Putamen (tissue), 1 donor: ENCODE results near the gene HOXD4.

ENCODE experiments used
- DNase-seq: peaks from one replicate; pipeline ENCODE4 v3.0.0-alpha.2; 2016; ENCODE audit warnings: low spot score

The HOXD4 gene

DNA sequence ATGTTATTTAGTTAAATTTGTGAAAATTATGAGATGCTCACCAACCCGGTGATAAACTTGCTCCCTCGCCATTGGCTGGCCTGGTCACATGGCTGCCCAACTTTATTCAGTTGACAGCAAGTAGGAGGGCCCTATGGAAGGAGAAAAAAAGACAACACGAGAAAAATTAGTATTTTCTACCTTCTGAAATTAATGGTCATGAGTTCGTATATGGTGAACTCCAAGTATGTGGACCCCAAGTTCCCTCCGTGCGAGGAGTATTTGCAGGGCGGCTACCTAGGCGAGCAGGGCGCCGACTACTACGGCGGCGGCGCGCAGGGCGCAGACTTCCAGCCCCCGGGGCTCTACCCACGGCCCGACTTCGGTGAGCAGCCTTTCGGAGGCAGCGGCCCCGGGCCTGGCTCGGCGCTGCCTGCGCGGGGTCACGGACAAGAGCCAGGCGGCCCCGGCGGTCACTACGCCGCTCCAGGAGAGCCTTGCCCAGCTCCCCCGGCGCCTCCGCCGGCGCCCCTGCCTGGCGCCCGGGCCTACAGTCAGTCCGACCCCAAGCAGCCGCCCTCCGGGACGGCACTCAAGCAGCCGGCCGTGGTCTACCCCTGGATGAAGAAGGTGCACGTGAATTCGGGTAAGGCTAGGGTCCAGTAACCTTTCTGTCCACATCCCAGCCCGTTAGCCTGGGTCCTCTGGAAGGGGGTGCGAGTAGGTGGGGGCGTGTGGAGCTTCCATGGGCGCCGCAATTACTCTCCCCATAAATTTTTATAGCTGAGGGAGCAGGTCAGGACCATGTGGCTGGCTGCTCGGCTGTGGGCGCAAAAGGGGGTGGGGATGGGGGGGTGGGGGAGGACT, at the start of gene HOXD4:
TSS of gene HOXD4 (plus strand) at position 109 of the 846 bp plus-strand sequence. CDS start at position 193, 84 bp downstream.
- DNase-seq = no peak

DNA sequence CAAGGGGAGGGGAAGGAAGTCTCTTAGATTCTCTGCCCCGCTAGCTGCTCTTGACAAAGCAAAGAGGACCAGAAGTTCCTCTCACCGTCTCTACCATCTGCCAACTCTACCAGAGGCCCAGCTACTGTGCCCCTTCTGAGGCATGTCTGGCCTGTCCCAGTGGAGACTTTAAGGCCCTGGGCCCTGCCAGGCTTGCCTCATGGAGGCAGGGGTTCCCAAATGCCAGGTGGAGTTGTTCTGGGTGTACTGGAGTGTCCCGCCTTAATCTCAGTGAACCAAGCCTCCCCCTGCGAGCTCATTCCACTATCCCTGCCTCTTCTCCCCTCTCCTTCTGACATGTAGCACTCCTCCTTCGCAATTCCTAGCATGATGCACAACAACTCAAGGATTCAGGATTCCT, 49.5 kb upstream of the HOXD4 start:
- no peak for DNase-seq

DNA sequence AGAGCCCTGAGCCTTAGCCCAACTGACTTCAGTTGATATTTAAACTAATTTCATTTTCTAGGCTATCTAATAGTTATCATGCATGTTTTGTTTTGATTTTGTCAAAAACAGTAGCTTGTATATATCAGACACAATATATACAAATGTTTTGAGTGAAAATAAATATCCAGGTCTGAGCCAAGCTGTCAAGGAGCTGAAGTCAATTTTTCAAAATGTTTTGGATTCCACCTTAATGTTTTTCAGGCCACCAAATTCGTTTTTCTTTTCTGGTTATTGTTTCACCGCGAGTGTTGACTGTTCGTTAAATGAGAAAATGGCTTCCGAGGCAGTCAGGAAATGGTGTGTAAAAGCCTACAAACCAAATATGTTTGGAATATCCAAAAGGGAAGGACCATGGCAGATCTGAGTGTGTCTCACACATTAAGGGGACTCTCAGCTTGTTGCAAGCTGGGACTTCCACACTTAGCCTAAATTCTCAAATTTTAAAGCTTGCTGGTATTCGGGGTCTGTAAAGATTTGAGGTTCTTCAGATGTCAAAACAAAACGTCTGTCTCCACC, 49.0 kb upstream of the HOXD4 start:
- DNase-seq = no peak

DNA sequence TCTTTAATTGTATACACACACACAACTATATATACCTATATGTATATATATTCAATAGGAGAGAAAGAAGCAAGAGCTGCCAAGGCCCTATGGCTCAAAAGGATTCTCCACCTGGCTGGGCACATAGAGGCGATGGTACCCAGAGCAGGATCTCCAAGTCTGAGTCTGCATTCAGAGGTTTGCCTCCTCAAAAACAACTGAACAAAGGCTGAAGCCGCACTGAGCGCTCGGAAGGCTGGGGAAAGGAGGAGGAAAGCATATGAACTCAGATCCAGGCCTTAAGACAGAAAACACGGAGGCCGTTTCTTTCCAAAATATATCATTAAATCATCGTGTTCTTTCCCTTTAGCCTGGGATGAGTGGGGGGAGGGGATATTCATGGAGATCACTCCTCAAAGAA, 48.2 kb upstream of the HOXD4 start:
- no peak for DNase-seq

DNA sequence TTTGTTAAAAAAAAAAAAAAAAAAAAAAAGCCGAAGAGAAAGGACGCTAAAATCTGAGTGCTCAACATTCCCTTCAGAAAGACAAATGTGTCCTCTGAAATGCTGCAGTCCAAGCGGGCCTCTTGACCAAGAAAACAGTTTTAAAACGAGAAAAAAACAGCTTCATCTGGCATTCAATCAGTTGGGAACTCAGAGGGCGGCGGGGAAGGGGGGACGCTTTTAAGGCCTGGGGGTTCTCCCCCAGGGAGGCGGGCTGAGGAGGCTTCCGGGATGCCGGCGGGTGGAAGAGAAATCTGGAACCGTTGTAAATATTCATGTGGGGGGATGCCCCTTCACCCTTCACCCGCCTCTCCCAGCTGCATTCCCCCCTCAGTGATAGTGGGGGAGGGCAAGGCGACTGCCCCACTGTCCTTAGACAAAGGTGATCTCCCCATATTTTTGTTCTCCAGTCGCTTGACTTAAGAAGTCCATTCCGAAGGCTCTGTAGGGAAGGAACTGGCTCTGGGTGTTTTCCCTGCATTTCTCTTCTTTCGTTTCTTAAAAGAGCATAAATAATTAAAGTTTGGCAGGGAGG, 47.5 kb upstream of the HOXD4 start:
- no peak for DNase-seq

DNA sequence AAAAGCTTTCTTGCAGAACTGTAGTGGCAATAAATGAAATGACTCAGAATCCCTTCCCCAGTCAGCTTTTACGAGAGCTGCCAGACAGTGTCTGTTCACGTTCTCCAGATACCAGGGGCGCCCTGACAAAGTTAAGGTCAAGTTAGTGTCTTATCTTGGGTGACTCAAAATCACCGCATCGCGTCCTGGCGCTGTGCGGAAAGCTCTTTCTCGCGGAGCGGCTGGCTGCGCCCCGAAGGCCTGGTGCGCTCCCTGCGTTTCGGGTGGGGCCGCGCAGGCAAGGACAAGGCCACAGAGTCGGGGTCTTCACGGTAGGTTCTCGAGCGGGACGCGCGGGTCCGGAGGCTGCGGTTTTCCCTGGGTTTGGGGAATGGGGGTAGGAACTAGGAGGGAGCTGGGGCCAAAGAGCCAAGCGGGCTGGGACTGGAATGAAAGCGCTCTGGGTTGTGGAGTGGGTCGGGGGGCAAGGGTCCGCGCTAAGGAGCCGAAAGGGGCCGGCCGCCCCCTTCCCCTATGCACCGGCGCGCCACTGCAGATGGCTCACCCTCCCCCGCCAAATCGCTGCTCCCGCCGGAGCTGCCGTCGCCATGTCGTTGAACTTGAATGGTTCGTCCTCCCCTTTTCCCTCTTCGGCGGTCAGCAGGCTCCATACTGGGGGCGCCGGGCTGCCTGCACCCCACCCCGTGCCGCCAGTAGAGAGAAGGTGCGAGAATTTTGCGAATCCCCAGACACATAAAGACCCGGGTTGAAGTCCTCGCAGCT, 46.9 kb upstream of the HOXD4 start:
- DNase-seq = no peak

DNA sequence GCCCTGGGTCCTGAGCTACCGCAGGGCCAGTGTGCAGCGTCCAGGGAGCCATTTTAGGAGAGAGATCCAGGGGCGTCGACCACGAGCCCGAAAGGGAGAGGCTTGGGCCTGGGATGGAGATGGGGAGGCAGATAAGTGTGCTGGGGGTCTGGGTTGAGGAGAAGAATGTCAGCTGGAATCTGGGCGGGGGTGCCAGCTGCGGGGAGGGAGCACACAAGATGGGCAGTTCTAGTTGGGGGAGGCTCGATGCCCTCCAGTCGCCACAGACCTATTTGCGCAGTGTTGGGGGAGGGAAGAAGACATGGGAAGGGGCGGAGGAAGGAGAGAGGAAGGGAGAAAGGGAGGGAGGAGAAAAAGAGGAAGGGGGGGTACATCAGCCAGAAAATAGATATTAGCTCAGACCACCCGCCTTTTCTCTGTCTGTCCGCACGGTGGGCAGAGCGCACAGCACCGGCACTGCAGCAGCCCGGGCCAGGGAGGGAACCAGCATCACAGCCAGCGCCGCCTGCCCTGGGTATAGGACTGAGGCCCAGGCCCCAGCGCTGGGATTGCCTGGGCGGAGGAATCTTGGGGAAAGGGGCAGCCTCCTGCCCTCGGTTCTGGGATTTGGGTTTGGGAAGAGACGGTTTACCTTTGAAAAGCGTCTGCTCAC, 46.1 kb upstream of the HOXD4 start:
- no peak for DNase-seq

DNA sequence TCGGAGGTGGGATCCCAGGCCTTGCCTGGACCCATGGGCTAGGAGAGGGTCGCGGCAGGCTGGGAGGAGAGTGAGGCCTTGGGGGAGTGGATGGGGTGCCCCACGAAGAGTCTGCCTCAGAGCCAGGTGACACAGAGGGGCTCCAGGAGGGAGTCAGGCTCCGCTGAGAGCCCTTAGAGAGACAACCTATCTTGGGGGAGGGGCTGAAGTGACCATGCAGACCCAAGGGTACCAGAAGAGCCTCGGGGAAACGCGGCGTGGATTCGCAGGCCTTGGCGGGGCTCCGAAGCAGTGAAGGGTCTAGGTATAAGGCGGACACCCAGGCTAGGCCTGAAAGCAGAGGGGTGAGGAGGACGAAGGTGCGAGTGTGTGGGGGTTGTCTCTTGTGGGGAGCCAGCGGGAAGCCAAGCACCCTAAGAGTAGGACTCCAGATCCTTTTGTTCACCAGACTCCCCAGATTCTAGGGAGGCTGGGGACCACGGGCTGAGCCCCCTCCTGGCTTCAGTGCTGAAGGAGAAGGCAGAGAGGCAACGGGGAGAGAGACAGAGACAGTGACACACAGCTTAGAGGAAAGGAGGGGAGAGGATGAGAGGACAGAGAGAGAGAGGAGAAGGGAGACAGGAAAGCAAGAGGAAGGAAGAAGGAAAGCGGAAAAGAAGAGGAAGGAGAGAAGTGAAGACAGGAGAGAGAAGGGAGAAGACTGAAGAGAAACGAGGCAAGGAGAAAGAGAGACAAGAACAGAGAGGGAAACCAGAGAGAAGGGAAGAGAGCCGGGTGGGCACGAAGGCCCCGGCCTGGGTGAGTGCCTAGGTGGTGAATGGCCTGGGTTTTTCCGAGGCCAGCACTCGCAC, 45.4 kb upstream of the HOXD4 start:
- no peak for DNase-seq

DNA sequence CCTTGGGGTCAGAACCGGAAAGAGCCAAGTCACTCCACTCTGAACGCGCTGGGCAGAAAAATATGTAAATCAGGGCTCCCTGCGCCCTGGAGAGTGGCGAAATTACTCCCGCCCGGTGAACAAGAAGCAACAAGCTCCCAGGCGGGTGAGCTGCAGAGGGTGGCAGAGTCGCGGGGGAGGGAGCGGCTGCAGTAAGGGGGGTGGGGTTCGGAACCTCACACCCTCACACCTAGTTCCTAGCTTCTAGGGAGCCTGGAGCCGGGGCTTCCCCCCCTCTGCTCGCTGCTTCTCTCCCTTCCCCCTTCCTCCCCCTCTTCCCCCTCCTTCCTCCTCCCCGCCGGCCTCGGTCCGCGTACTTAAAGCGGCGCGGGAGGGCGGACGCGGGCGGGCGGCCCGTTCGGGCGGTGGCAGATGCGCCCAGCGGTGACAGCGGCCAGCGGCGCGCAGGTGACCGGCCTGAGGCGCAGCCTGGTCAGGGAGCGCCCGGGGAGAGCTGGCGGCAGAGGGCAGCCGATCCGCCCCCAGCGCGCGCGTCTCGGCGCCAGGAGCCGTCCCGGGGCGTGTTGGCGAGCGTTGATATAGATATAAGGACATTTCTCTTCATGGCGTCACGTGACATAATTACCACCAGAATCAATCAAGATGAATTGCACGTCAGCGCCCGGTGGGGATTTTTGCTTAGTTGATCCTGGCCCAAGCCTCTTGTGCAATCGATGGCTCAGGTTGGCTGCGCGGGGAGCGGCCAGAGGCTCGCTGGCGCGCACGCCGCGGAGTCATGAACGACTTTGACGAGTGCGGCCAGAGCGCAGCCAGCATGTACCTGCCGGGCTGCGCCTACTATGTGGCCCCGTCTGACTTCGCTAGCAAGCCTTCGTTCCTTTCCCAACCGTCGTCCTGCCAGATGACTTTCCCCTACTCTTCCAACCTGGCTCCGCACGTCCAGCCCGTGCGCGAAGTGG, 44.5 kb upstream of the HOXD4 start, which contains the start of gene HOXD11:
TSS of gene HOXD11 (plus strand) at position 700 of the 959 bp plus-strand sequence. CDS start at position 776, 76 bp downstream.
- DNase-seq = no peak

DNA sequence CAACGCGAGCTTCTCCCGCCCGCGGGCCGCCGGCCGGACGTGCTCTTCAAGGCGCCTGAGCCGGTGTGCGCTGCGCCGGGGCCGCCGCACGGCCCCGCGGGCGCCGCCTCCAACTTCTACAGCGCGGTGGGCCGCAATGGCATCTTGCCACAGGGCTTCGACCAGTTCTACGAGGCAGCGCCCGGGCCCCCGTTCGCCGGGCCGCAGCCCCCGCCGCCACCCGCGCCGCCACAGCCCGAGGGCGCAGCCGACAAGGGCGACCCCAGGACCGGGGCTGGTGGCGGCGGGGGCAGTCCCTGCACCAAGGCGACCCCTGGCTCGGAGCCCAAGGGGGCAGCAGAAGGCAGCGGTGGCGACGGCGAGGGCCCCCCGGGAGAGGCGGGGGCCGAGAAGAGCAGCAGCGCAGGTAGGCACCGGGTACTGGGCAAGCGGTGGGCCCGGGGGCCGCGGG, 43.6 kb upstream of the HOXD4 start:
- DNase-seq = no peak

DNA sequence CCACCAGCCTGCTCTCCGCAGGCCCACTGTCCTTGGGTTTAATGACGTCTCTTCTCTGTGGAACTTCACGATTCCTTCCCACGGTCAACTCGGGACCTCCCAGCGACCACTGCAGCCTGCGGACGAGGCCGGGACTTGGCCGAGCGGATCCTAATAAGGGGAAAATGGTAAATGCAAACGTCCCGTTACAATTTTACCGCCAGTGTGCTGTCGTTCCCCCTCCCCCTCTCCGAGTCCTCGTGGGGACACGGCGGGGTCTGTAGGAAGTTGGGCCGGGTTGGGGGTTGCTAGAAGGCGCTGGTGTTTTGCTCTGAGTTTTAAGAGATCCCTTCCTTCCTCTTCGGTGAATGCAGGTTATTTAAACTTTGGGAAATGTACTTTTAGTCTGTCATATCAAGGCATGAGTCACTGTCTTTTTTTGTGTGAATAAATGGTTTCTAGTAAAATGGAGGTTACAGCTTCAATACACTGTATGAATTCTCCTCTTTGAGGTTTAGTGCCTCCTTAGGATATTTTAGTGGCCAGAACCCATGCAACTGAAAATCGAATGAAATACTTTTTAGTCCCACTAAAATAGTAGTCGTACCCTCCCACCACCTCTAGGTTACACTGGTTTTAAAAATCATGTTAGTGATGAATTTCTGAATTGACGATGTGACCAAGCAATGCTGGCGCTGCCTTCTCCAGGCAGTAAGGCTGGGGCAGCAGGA, 42.0 kb upstream of the HOXD4 start:
- DNase-seq = no peak

DNA sequence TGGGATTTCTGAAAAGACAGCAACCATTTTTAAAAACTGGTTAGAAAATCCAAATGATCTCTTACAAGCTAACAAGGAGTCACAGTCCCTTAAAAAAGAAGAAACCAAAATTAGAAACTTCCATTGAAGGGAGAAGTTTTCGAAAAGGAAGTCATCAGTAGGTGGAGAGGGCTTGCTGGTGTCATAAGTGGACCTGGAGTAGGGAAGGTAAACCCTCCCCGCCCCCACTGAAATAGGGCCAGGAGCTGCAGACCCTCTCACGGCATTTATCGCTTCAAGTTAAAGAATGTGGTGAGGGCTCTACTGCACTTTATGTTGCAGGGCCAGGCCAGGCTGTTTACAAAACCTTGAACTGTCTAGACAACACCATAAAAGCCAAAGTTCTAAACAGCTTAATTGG, 41.4 kb upstream of the HOXD4 start:
- no peak for DNase-seq

DNA sequence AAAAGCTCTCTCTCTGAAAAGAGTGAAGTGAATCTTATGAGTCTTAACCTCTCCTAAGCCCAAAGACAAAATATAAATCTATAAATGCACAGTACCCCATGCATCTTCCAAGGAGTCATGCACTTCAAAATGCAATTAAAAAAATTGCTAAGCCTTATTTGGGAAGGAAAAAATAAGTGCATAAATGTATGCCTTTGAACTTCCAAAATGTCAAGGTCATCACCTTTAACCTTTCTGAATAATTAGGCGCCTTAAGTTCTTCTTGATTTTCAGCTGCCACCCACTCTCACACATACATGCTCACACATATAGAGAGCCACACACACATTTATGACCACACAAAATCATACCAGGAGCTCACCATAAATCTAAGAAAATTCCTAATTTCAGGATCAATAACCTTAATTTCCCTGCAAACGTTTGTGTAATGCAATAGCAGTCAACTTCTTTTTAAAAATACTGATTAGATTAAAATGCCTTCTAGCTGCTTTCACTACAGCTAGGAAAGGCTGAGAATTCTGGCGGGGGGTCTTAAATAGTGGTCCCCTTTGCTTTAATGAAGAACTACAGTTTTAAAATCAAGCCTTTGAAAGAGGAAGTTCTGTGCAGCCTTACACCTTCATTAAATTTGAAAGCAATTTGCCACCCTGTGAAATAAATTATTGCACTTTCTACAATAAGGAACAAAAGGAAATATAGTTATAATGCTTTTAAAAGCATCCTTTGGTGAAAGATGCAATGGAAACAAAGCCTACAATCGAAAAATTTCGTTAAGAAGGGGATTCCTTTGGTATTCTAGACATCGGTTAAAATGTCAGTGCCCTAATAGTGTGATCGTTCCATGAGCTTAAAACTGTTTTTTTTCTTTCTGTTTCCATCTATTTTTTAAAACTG, 40.7 kb upstream of the HOXD4 start:
- no peak for DNase-seq

DNA sequence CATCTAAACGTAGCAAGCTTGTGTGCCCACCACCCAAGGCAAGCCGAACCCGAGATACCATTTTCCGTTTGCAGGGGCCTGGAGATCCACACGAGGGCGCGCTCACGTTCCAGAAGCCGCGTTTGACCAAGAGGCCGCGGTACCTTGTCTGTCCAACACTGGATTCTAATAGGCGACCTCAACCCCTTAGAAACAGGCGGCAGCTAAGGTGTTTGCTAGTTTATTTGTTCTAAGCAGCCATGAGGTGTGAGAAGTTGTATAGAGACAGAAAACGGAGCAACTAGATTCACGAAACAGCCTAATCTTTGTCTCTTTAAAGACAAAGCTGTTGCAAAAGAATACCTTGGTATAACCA, 40.1 kb upstream of the HOXD4 start:
- no peak for DNase-seq

DNA sequence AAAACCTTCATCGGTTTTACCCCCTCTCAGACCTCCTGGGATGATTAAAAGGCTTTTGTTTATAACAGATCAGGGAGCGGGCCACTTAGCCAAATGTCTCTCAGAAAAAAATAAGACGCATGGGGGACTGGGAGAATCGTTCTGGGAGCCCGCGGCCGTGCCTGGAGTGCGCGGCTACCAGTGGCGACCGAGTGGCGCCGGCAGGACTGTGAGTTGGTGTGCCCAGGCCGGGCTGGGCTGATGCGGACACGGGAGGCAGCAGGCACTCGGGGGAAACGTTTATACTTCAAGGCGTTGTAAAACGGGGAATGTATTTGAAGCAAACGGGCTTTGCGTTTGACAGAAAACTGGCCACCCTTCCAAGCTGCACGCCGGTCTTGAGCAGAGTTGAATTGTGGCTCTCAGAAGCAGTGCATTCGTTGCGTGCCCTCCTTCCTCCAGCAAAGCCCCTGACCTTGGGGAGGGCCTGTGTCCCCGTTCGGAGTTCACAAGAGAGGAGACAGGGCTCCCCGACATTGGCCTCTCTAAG, 39.4 kb upstream of the HOXD4 start:
- DNase-seq = no peak

DNA sequence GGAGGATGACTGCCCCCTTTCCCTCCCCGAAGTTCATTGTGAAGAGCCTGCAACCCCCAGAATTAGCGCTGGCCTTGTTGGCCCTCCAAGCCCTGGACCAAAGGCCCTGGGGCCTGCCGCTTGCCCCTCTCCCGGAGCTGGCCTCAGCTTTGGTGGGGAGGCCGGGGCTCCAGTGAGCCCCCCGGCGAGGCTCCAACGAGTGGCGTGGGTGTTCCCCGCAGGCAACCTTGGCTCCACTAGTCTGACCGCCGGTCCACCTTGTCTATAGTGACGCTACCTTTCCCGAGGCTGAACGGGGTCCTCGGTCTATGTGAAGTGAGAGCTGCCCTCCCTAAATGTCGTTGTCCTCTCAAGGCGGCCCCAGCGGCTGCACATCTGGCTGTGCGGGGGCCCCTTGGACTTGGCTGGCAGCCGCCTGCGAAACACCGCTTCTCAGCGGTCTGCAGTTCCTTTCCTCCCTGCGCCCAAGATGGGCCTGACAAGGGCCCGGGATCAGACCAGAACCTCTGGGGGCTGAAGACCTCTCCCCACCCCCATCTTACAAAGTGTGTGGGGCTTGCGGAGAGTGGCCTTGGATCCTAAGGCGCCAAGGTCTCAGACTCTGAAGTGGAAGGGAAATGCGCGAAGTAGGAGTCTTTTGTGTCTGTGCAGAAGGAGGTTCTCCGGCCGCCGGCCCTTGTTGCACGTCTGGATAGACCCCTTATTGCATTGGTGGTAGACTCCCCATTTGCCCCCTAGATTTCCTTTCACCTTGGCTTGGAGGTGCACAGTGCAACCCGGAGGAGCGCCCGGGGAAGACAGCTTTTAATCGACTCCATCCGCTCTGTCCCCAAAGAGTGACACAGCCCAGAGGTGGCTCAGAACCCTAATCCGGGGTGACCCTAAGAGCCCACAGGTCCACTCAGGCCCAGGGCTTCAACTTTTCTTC, 38.7 kb upstream of the HOXD4 start:
- no peak for DNase-seq
